ENCODE measurements around the gene CACNA1A.

Gene CACNA1A

DNA sequence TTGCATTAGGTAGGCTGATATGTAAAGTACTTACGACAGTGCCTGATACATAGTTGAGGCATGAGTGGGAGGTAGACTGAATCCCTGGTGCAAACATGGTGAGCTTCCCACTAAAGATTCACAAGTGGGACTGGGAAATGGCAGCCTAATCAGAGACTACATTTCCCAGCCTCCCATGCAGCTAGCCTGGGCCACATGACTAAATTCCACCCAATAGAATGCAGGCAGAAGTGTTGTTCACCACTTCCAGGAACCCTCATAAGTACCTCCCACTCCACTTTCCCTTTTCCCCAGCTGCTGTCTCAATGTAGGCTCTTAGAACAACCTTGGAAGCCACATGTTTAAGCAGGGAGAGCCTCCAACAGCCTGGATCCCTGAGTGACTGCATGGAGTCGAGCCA is 104.9 kb downstream of the CACNA1A start (continued):
- TF ChIP-seq, protein P1, sequence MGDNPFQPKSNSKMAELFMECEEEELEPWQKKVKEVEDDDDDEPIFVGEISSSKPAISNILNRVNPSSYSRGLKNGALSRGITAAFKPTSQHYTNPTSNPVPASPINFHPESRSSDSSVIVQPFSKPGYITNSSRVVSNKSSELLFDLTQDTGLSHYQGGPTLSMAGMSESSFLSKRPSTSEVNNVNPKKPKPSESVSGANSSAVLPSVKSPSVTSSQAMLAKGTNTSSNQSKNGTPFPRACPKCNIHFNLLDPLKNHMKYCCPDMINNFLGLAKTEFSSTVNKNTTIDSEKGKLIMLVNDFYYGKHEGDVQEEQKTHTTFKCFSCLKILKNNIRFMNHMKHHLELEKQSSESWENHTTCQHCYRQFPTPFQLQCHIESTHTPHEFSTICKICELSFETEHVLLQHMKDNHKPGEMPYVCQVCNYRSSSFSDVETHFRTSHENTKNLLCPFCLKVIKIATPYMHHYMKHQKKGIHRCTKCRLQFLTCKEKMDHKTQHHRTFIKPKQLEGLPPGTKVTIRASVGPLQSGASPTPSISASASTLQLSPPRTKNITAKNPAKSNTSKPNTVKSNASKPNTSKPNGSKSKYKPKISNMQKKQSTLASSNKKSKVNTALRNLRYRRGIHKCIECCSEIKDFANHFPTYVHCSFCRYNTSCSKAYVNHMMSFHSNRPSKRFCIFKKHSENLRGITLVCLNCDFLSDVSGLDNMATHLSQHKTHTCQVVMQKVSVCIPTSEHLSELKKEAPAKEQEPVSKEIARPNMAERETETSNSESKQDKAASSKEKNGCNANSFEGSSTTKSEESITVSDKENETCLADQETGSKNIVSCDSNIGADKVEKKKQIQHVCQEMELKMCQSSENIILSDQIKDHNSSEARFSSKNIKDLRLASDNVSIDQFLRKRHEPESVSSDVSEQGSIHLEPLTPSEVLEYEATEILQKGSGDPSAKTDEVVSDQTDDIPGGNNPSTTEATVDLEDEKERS (tag by site-specific recombination; IDR thresholded peaks at IDR 0.05), result no peak

DNA sequence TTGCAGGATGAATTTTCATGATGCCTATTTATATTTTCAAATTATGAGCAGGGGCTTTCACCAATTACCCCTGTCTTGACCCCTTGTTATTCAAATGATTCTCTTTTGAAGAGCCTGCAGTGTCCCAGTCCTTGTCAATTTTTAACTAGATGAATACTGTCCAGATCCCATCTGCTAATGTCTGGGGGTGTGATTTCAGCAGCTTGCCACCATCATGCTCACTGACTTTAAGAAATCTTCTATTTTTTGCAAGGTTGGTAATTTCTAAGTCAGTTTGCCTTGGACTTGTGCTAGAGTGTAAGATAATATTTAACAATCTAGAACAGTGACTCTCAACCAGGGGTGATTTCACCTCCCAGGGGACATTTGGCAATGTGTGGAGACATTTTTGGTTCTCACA is 106.0 kb downstream of the CACNA1A start:
- H3K36me3 ChIP-seq (ENCODE audit: control insufficient read depth in 2 of 2, insufficient read depth in 1 of 2, low read length in 2 of 2), result no peaks in the 10 kb centered on the region

DNA sequence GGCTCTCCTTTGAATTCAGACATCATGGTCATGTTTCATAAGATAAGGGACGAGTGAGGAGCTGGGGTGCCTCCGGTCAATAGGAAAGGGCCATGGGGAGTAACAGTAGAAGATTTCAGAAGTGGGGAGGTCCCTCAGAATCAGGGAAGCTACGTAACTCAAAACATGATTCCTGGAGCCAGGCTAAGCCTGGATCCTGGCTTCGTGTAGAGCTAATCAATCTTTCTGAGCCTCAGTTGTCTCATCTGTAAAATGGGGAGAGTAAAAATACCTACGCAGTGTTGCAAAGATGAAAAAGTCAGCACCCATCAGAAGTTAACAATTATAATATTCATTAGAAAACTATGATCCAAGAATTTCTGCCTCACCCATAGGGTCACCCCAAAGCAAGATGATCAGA is 106.5 kb downstream of the CACNA1A start:
- Histone ChIP-seq H3K9me3 (ENCODE audit: control insufficient read depth, insufficient read depth, low read depth, low read length) (no peaks in the 10 kb centered on the region), H3K4me1 (ENCODE audit: control insufficient read depth, insufficient read depth, low read length) (no peaks in the 10 kb centered on the region; the same call in 1 of the 2 replicates), H3K4me3 (ENCODE audit: low read depth, low read length) (no peak overlapping the region), H3K27ac (ENCODE audit: extremely low read depth, low read depth, low read length) (no peak overlapping the region), H3K36me3 (ENCODE audit: control insufficient read depth in 2 of 2, insufficient read depth in 1 of 2, low read length in 2 of 2) (no peaks in the 10 kb centered on the region)
- ChIA-PET POLR2A (no interaction called here), CTCF (no interaction called here)
- TF ChIP-seq ZNF24 (tag by site-specific recombination; IDR thresholded peaks at IDR 0.05) (no peak), ZNF302 (tag by site-specific recombination; IDR thresholded peaks at IDR 0.05; ENCODE audit: low read depth) (no peak), ZNF324 (tag by site-specific recombination; IDR thresholded peaks at IDR 0.05) (no peak), ZNF670 (tag by site-specific recombination; IDR thresholded peaks at IDR 0.05; ENCODE audit: low read depth) (no peak)
- TF ChIP-seq, protein P2, sequence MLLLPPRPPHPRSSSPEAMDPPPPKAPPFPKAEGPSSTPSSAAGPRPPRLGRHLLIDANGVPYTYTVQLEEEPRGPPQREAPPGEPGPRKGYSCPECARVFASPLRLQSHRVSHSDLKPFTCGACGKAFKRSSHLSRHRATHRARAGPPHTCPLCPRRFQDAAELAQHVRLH (tag by site-specific recombination; IDR thresholded peaks at IDR 0.05), result no peak
- TF ChIP-seq, protein P3, sequence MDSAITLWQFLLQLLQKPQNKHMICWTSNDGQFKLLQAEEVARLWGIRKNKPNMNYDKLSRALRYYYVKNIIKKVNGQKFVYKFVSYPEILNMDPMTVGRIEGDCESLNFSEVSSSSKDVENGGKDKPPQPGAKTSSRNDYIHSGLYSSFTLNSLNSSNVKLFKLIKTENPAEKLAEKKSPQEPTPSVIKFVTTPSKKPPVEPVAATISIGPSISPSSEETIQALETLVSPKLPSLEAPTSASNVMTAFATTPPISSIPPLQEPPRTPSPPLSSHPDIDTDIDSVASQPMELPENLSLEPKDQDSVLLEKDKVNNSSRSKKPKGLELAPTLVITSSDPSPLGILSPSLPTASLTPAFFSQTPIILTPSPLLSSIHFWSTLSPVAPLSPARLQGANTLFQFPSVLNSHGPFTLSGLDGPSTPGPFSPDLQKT (IDR thresholded peaks at IDR 0.05; ENCODE audit: borderline replicate concordance, low read depth, low read length), result no peak
- TF ChIP-seq, protein P4, sequence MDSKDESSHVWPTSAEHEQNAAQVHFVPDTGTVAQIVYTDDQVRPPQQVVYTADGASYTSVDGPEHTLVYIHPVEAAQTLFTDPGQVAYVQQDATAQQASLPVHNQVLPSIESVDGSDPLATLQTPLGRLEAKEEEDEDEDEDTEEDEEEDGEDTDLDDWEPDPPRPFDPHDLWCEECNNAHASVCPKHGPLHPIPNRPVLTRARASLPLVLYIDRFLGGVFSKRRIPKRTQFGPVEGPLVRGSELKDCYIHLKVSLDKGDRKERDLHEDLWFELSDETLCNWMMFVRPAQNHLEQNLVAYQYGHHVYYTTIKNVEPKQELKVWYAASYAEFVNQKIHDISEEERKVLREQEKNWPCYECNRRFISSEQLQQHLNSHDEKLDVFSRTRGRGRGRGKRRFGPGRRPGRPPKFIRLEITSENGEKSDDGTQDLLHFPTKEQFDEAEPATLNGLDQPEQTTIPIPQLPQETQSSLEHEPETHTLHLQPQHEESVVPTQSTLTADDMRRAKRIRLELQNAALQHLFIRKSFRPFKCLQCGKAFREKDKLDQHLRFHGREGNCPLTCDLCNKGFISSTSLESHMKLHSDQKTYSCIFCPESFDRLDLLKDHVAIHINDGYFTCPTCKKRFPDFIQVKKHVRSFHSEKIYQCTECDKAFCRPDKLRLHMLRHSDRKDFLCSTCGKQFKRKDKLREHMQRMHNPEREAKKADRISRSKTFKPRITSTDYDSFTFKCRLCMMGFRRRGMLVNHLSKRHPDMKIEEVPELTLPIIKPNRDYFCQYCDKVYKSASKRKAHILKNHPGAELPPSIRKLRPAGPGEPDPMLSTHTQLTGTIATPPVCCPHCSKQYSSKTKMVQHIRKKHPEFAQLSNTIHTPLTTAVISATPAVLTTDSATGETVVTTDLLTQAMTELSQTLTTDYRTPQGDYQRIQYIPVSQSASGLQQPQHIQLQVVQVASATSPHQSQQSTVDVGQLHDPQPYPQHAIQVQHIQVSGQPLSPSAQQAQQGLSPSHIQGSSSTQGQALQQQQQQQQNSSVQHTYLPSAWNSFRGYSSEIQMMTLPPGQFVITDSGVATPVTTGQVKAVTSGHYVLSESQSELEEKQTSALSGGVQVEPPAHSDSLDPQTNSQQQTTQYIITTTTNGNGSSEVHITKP (tag by site-specific recombination; IDR thresholded peaks at IDR 0.05), result no peak

More for the DNA sequence above, 106.0 kb downstream of the CACNA1A start:
- no peak overlapping the region for H3K4me3 ChIP-seq (ENCODE audit: low read depth, low read length)
- H3K9me3 ChIP-seq (ENCODE audit: control insufficient read depth, insufficient read depth, low read depth, low read length), result no peaks in the 10 kb centered on the region
- no peak for TF ChIP-seq ZNF202 (tag by site-specific recombination; IDR thresholded peaks at IDR 0.05; ENCODE audit: borderline replicate concordance)
- TF ChIP-seq HOXC10 (CRISPR knock-in tag; IDR thresholded peaks at IDR 0.05), result no peak
- no peak for TF ChIP-seq RBAK (tag by site-specific recombination; IDR thresholded peaks at IDR 0.05)
- TF ChIP-seq KLF7 (tag by site-specific recombination; IDR thresholded peaks at IDR 0.05; ENCODE audit: borderline replicate concordance), result no peak
- no peak overlapping the region for H3K27ac ChIP-seq (ENCODE audit: extremely low read depth, low read depth, low read length)
- ChIA-PET POLR2A (no interaction called here), CTCF (no interaction called here)
- H3K4me1 ChIP-seq (ENCODE audit: control insufficient read depth, insufficient read depth, low read length), result no peaks in the 10 kb centered on the region; the same call in 1 of the 2 replicates

All from HEK293 (cell line).